GM12892 (cell line): ENCODE measurements around the gene PTPRB.

Experiments
- POLR2A ChIP-seq: IDR thresholded peaks from 2 replicates; pipeline ENCODE4 v1.6.1; 2011; ENCODE audit warnings: low read depth, low read length, control low read depth
- POLR2AphosphoS5 ChIP-seq: IDR thresholded peaks from 2 replicates; pipeline ENCODE4 v1.6.1; 2011; ENCODE audit warnings: low read depth, low read length, control low read depth
- TAF1 ChIP-seq: IDR thresholded peaks from 2 replicates; pipeline ENCODE4 v1.6.1; 2011; ENCODE audit warnings: low read depth, mild to moderate bottlenecking, control low read depth, low read length, borderline replicate concordance

GRCh38 chr12:70553391-70553859 is 83.8 kb downstream of the PTPRB start:
- TF ChIP-seq POLR2AphosphoS5 (no peak), POLR2A (no peak), TAF1 (no peak)
